ENCODE measurements around the gene AGPAT3. TPM values are rescaled to one million over a fixed set of nuclear protein-coding genes. Genes with fewer than 3 reads are reported as not detected.

AGPAT3 gene
- total RNA-seq, 1 experiment from 2014 or later = 58.3 TPM

- intact Hi-C loops (cut with micrococcal nuclease) = no loop called here
- peaks cover 19% of the 10 kb centered on the region for H3K36me3 Mint-ChIP-seq (ENCODE audit: insufficient read depth, unreplicated experiment)
- H3K27ac Mint-ChIP-seq (ENCODE audit: low read depth, unreplicated experiment) = no peak overlapping the region
- H3K27me3 Mint-ChIP-seq (ENCODE audit: insufficient read depth, unreplicated experiment) = no peaks in the 10 kb centered on the region
- no peak for TF ChIP-seq CTCF (IDR thresholded peaks at IDR 0.05; ENCODE audit: unreplicated experiment)
- ChIA-PET CTCF (interaction anchor here (0.7 to 1.0 kb wide), 2 partner anchors 26 to 160 kb away, joined by 3 to 4 read pairs; no protein-coding TSS in a partner anchor), POLR2A (no interaction called here)
- BruUV-seq (replicated peaks) = no TSS peak
- DNase-seq (ENCODE audit: unreplicated experiment) = no peak
- H3K4me3 Mint-ChIP-seq (ENCODE audit: unreplicated experiment) = no peak overlapping the region
- no peaks in the 10 kb centered on the region for H3K9me3 Mint-ChIP-seq (ENCODE audit: unreplicated experiment)
- no peaks in the 10 kb centered on the region for H3K4me1 Mint-ChIP-seq (ENCODE audit: insufficient read depth, unreplicated experiment)
These were observed 84.6 kb downstream of the AGPAT3 start for GRCh38 chr21:43949499-43950208.

- no TSS peak for BruUV-seq (replicated peaks)
- CTCF ChIA-PET = interaction anchor here (1.0 kb wide), 1 partner anchor 142 kb away, joined by 3 read pairs; no protein-coding TSS in a partner anchor
- H3K27me3 Mint-ChIP-seq (ENCODE audit: insufficient read depth, unreplicated experiment) = no peaks in the 10 kb centered on the region
- no peak for DNase-seq (ENCODE audit: unreplicated experiment)
- H3K27ac Mint-ChIP-seq (ENCODE audit: low read depth, unreplicated experiment) = no peak overlapping the region
- intact Hi-C loops (cut with micrococcal nuclease) = no loop called here
- H3K9me3 Mint-ChIP-seq (ENCODE audit: unreplicated experiment) = no peaks in the 10 kb centered on the region
- TF ChIP-seq CTCF (IDR thresholded peaks at IDR 0.05; ENCODE audit: unreplicated experiment) = no peak
- POLR2A ChIA-PET = no interaction called here
- no peaks in the 10 kb centered on the region for H3K4me1 Mint-ChIP-seq (ENCODE audit: insufficient read depth, unreplicated experiment)
- H3K4me3 Mint-ChIP-seq (ENCODE audit: unreplicated experiment) = no peak overlapping the region
- H3K36me3 Mint-ChIP-seq (ENCODE audit: insufficient read depth, unreplicated experiment) = peaks cover 19% of the 10 kb centered on the region
These were observed 85.5 kb downstream of the AGPAT3 start for GRCh38 chr21:43950481-43950880.

- ChIA-PET CTCF (interaction anchor here (1.0 kb wide), 1 partner anchor 142 kb away, joined by 3 read pairs; no protein-coding TSS in a partner anchor), POLR2A (no interaction called here)
- no peak overlapping the region for H3K4me3 Mint-ChIP-seq (ENCODE audit: unreplicated experiment)
- H3K9me3 Mint-ChIP-seq (ENCODE audit: unreplicated experiment) = no peaks in the 10 kb centered on the region
- no peak for TF ChIP-seq CTCF (IDR thresholded peaks at IDR 0.05; ENCODE audit: unreplicated experiment)
- intact Hi-C loops (cut with micrococcal nuclease) = no loop called here
- H3K36me3 Mint-ChIP-seq (ENCODE audit: insufficient read depth, unreplicated experiment) = peaks cover 19% of the 10 kb centered on the region
- no peak overlapping the region for H3K27ac Mint-ChIP-seq (ENCODE audit: low read depth, unreplicated experiment)
- H3K4me1 Mint-ChIP-seq (ENCODE audit: insufficient read depth, unreplicated experiment) = no peaks in the 10 kb centered on the region
- BruUV-seq (replicated peaks) = no TSS peak
- H3K27me3 Mint-ChIP-seq (ENCODE audit: insufficient read depth, unreplicated experiment) = no peaks in the 10 kb centered on the region
- no peak for DNase-seq (ENCODE audit: unreplicated experiment)
These were observed 85.9 kb downstream of the AGPAT3 start for GRCh38 chr21:43950936-43951335.

- DNase-seq (ENCODE audit: unreplicated experiment) = no peak
- no peak overlapping the region for H3K4me3 Mint-ChIP-seq (ENCODE audit: unreplicated experiment)
- BruUV-seq (replicated peaks) = no TSS peak
- H3K9me3 Mint-ChIP-seq (ENCODE audit: unreplicated experiment) = no peaks in the 10 kb centered on the region
- TF ChIP-seq CTCF (IDR thresholded peaks at IDR 0.05; ENCODE audit: unreplicated experiment) = no peak
- ChIA-PET CTCF (interaction anchor here (1.1 kb wide), 1 partner anchor 141 kb away, joined by 4 read pairs; no protein-coding TSS in a partner anchor), POLR2A (interaction anchor here (0.6 kb wide), 1 partner anchor 619 kb away, joined by 6 read pairs; no protein-coding TSS in a partner anchor)
- H3K27ac Mint-ChIP-seq (ENCODE audit: low read depth, unreplicated experiment) = no peak overlapping the region
- H3K27me3 Mint-ChIP-seq (ENCODE audit: insufficient read depth, unreplicated experiment) = no peaks in the 10 kb centered on the region
- H3K4me1 Mint-ChIP-seq (ENCODE audit: insufficient read depth, unreplicated experiment) = no peaks in the 10 kb centered on the region
- intact Hi-C loops (cut with micrococcal nuclease) = no loop called here
- H3K36me3 Mint-ChIP-seq (ENCODE audit: insufficient read depth, unreplicated experiment) = peaks cover 15% of the 10 kb centered on the region
These were observed 87.1 kb downstream of the AGPAT3 start for GRCh38 chr21:43951911-43952703.

Measured in MCF 10A (cell line).